ENCODE measurements around the gene ALPK3. TPM values are rescaled to one million over a fixed set of nuclear protein-coding genes. Genes with fewer than 3 reads are reported as not detected.

Gene ALPK3
- total RNA-seq, 1 experiment from 2014 or later = 66.1 TPM

DNA sequence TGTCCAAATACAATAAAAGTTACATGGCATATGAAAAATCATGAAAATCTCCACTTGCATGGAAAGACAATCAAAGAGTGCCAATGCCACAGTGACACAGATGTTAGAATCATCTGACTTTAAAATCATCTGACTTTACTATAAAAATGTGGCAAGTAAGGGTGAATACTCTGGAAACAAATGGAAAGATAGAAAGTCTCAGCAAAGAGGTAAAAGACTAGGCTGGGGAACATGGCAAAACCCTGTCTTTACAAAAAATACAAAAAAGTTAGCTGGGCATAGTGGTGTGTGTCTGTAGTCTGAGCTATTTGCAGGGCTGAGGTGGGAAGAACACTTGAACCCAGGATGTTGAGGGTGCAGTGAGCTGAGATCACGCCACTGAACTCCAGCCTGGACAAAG, 29.1 kb downstream of the ALPK3 start:
- DNase-seq (ENCODE audit: low spot score) = no peak

DNA sequence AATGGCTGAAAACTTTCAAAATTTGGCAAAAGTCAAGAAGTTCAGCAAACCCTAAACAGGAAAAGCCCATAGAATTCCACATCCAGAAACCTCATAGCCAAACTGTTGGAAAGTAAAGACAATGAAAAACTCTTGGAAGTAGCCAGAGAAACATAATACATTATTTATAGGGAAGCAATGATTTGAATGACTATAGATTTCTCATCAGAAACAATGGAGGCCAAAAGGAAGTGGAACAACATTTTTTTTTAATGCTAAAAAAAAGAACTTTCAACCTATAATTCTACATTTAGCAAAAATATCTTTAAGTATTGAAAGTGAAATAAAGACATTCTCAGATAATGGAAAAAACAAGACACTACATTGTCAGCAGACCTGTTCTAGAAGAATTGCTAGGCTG, 30.2 kb downstream of the ALPK3 start:
- DNase-seq (ENCODE audit: low spot score) = no peak

DNA sequence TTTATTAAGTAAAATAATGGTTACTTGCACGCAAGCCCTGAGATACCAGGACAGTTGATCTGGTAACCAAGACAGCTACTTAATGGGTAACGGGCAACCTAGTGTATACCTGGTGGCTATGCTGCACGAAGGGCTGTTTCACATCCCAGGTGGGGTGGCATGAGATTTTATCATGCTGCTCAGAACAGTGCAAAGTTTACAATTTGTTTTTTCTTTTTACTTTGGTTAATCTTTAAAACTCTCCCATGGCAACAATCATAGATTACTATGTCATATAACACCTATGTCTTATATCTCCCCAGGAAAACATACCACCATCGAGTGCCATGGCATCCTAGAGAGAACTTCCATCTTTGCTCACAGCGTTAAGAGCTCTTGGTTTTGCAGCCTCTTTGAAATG, 35.1 kb downstream of the ALPK3 start:
- DNase-seq (ENCODE audit: low spot score) = peak; percentile 79

DNA sequence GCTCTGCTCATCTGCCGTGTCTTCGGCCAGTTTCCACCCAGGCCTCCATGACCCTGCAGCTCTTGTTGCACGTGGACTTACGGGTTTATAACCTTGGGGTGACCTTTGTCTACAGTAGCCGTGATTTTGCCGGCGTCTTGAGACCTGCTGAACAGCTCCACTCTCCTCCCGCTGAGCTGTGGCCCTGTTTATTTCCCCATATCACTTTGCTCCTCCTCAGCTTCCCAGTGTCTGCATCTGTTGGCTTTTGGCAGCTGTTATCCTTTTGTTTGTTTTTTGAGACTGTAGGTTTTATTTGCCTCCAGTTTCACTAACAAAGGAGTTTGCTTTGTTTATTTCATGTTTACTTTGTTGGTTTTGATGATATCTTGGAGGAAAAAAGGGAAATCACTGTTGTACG, 38.0 kb downstream of the ALPK3 start:
- DNase-seq (ENCODE audit: low spot score) = peak; percentile 80

DNA sequence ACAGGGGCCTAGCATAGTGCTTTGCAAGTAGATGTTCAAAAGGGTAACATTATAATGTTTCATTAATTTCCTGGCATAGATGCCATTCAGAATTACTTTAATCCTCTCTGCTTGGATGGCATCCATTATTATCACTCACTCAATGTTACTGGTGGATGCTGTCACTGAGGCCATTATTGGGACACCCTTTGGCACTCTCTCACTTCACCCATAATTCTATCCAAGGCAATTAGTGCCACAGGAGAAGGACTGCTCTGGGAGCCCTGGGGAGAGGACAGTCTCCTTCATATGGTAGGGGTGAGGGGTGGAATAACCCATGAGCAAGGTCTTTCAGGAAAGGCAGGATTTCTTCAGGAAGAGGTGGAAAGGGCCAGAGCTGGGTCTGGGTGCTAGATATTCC, 38.6 kb downstream of the ALPK3 start:
- no peak for DNase-seq (ENCODE audit: low spot score)

DNA sequence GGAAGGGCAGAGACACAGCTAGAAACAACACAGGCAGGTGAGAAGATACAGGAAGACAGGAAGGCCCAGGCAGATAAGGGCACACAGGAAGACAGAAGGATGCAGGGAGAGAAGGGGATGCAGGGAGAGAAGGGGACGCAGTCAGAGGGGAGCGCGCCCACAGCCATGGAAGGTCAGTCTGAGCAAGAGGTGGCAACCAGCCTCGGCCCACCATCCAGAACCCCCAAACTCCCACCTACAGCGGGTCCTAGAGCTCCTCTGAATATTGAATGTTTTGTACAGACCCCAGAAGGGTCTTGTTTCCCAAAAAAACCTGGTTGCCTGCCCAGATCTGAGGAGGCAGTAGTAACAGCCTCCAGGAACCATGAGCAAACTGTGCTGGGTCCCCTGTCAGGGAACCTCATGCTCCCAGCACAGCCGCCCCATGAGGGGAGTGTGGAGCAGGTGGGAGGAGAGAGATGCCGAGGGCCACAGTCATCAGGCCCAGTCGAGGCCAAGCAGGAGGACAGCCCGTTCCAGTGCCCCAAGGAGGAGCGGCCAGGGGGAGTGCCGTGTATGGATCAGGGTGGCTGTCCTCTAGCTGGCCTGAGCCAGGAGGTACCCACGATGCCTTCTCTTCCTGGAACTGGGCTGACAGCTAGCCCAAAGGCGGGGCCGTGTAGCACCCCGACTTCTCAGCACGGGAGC, 39.7 kb downstream of the ALPK3 start:
- no peak for DNase-seq (ENCODE audit: low spot score)

DNA sequence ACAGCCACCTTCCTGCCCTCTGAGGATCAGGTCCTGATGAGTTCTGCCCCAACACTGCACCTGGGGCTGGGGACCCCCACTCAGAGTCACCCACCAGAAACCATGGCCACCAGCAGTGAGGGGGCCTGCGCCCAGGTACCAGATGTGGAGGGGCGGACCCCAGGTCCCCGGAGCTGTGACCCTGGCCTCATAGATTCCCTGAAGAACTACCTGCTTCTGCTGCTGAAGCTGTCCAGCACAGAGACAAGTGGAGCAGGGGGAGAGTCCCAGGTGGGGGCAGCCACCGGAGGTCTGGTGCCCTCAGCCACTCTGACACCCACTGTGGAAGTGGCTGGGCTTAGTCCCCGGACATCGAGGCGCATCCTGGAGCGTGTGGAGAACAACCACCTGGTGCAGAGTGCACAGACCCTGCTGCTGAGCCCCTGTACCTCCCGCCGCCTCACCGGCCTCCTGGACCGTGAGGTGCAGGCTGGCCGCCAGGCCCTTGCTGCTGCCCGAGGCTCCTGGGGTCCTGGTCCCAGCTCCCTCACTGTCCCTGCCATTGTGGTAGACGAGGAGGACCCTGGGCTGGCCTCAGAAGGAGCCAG, 40.4 kb downstream of the ALPK3 start:
- no peak for DNase-seq (ENCODE audit: low spot score)

DNA sequence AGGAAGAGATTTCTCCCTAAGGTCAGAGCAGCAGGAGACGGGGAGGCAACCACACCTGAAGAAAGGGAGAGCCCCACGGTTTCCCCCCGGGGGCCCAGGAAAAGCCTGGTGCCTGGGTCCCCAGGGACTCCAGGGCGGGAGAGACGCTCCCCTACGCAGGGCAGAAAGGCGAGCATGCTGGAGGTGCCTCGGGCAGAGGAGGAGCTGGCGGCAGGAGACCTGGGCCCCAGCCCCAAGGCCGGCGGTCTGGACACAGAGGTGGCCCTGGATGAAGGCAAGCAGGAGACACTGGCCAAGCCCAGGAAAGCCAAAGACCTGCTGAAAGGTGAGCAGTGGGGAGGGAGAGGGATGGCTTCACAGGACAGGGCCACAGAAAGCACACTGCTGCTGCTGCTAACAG, 41.1 kb downstream of the ALPK3 start:
- DNase-seq (ENCODE audit: low spot score) = no peak

DNA sequence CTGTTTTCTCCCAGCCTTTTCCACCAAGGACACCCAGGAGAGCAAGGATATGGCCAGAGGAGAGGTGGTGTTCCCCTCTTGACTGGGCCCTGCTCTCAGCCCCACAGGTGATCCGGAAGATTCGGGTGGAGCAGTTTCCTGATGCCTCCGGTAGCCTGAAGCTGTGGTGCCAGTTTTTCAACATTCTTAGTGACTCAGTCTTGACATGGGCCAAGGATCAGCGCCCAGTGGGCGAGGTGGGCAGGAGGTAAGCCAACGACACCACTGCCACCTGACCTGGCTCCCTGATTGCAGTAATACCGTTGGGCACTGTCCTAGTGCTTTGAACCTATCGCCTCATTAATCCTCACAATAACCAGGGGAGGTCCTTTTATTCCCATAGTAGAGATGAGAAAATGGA, 42.0 kb downstream of the ALPK3 start:
- DNase-seq (ENCODE audit: low spot score) = peak; percentile 100

DNA sequence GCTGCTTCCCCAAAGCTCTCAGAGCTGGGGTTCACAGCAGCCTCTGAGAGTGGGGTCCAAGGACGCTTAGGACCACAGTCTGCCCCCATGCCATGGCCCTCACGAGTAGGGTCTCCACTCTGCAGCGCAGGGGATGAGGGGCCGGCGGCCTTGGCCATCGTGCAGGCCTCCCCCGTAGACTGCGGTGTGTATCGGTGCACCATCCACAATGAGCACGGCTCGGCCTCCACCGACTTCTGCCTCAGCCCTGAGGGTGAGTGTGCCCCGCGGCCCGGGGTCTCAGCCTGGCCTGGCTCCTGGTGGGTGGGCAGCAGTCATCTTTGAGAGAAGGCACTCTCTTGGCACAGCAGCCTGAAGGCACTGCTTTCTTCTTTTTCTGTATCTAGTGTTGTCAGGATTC, 42.5 kb downstream of the ALPK3 start:
- no peak for DNase-seq (ENCODE audit: low spot score)

DNA sequence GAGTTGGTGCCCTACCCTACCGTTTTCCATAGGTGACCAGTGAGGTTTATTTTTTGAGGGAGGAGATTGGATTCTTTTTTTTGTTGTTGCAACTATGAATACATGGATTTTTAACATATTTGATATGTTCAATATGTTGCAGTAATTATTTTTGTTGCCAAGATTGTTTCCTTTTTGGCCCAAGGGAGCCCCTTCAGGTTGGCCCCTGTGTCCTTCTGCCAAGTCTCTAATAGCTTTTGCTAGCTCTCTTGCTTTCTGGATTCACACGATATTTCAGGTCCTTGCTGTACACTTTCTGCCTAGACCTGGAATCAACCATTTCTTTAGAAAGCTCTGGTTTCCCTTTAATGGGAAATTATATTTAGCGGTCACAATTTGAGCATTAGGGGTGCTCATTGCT, 44.6 kb downstream of the ALPK3 start:
- DNase-seq (ENCODE audit: low spot score) = no peak

DNA sequence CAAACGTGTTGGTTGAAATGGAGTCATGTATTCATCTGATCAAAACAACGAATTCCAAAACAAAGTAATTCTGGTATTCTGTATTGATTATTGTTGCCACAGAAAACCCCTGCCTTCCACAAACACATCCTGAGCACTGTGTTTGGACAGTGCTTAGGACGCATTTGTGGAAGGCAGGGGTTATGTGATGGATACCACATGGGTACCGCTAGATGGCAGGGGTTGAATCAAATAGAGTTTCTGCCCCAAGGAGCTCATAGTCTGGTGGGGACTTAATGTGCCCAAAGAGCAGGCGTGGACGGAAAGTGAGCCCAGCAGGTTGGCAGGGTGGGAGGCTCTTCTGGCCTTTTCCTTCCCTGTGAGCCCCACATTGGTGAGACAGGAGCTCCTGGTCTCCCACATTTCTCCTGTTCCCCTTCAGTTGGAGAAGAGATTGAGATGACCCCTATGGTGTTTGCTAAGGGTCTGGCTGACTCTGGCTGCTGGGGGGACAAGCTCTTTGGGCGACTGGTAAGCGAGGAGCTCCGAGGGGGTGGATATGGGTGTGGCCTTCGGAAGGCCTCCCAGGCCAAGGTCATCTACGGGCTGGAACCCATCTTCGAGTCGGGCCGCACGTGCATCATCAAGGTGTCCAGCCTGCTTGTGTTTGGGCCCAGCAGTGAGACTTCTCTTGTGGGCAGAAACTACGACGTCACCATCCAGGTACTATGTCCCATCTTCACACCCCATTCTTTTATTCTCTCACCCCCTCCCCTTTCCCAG, 45.2 kb downstream of the ALPK3 start:
- DNase-seq (ENCODE audit: low spot score) = no peak

DNA sequence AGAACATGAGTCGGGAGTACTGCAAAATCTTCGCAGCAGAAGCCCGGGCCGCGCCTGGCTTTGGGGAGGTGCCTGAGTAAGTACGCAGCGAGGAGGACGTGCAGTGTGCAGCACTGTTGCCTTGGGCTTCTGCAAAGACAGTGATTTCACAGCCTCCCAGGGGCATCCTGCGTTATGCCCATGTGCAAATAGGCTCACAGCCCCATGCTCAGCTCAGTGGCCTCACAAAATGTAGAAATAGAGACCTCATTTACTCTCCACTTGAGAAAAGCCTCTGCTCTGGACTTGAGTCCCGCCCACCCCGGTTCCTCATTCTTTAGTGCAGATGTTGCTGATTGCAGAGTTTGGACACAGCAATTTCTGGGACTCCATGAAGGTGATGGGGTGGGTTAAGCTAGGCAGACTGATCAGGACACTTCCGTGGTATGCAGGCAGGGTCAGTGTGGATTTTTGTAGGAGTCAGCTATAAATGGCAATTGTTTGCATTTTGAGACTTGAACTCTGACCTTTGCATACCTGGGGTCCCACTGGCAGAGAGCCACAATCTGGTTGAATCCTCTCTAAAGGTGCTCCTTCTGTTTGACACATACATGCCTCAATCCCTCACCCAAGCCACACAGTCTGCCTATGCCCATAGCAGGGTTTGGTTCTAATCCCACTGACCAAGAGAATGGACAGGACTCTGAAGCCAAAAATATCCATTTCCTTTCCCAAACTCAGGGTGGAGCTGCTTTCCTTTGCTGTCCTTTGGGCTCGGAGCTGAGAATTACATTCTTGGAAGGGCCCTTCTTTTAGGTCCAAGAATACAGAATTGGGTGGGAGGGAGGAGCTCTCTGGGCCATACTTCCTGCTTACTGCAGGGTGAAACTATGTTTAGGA, 46.6 kb downstream of the ALPK3 start:
- no peak for DNase-seq (ENCODE audit: low spot score)

DNA sequence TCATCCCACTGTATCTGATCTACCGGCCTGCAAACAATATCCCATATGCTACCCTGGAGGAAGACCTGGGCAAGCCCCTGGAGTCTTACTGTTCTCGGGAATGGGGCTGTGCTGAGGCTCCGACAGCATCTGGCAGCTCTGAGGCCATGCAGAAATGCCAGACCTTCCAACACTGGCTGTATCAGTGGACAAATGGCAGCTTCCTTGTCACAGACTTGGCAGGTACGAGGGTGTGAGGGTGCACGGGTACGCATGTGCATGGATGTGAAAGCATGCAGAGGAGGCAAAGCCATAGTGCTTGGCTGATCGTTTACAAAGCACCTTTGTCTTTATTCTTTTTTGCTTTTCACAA, 47.3 kb downstream of the ALPK3 start:
- no peak for DNase-seq (ENCODE audit: low spot score)

DNA sequence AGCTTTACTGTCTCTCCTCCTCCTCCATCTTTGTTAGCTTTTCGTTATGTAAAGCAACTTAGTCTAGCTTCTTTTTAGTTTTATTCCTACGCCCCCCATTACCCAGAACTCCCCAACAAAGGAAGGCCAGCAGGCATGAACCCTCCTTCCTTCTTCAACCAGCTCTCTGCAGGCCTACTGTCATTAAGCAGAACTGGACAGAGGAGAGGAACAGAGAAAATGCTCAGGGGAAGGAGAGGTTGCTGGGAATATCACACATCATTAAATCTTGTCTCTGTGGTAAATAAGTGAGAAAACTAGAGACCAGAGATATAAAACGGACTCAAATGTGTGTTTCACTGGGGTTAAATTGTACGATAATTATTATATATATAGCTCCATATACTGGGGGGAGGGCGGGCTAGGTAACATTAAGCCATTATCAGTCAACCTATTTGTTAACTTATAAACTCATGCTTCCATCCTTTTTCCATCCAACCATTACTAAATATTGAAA, 48.0 kb downstream of the ALPK3 start:
- DNase-seq (ENCODE audit: low spot score) = no peak

DNA sequence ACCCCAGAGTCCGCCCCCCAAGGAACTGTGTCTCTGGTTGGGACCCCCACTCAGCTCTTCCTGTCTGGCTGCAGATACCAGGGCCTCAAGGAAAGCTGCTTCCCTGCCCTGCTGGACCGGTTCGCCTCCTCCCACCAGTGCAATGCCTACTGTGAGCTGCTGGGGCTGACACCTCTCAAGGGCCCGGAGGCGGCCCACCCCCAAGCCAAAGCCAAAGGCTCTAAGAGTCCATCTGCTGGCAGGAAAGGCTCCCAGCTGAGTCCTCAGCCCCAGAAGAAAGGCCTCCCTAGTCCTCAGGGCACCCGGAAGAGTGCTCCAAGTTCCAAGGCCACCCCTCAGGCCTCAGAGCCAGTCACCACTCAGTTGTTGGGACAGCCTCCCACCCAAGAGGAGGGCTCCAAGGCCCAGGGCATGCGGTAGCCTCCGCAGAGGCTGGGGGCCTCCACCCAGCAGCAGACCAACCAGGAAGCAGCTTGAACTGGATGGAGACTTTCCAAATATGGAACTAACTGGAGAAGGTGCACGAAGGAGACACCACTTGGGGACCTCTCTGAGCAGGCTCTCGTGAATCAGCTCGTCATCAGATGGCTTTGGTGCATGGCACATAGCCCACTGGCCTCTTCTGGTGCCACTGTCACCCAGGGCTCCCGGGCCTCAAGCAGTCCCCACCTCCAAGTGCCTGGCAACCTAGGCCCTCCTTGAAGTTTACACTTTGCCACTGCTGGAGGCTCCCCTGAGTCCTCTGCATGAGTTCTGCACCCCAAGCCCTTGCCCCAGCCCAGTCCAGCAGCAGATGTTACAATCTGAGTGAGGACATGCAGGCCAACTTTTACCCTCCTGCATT, 51.1 kb downstream of the ALPK3 start:
- no peak for DNase-seq (ENCODE audit: low spot score)

DNA sequence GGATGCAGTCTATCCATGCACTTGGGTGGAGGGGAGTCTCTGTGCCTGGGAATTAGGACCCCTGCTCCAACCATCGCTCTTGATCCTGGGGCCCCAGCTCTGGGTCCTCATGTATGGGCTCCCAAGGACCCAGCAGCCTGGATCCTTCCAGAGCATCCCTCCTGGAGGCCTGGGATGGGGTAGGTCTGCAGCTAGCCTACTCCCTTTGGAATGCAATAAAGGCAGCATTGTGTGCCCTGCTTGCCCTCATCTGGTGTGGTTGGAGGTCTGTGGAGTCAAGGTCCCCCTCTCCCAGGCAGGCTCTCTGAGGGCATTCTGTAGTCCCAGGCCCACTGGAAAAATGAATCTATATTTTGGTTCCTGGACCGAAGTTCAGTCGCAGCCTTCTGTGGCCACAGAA, 52.4 kb downstream of the ALPK3 start:
- DNase-seq (ENCODE audit: low spot score) = no peak

DNA sequence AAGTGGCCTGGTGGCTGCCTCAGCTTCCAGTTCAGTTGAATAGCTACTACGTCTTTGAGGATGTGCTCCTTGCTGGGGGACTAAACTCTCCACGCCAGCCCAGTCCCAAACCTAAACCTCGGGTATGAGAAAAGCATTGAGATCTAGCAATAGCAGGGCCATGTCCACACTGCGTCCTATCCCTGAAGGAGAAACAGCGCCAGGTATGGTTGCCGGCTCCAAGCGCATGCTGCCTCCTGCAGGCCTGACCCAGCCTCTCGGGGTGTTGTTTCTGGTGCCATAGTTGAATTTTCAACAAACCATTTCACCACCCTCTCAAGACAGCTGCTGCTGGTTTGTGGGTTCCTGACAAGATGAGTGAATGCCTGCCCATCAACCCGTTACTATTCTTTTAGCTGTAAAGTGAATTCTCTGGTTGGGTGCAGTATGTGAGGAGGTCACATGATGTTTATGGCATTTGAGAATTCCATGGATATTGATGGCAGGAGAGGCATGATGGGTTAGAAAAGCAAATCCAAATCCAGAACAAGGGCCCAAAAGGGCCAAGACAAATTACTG, 54.4 kb downstream of the ALPK3 start:
- DNase-seq (ENCODE audit: low spot score) = no peak

DNA sequence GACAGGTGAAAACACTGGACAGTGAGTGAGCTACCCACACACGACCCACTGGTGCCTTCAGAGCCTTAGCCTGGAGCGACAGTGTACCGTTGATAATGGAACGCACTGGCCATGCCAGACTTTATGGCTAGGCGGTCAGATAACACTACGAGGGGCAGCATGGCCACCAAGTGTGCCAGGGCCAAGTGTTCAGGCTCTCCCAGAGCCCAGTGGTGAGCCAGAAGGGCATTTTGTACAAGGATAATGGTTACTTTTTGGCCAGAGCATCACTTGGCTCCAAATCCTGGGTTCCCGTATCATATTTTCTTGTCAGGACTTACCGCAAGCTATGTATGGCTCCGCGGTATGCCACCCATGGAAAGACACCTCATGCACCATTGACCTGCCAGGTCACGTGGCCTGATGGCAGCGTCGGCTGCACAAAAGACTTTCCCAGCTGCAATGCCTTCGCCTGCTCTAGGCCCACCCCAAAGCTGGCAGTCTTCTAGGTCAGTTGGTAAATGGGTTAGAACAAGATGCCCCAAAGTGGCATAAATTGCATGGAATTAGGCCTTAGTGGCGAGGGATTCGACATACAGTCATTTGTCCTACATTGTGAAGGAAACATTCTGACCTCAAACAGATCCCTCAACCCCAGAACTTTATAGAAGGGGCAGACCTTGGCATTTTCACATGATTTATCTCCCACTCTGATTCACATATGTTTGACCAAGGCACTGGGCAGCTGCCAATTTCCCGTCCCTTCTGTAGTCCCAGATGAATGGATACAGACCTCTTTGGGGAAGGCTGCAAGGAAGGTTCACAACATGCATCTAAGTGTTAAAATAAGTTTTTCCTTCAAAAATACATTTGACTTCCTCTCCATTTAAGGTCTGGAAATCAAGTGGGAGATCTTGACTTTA, 55.1 kb downstream of the ALPK3 start:
- DNase-seq (ENCODE audit: low spot score) = no peak

DNA sequence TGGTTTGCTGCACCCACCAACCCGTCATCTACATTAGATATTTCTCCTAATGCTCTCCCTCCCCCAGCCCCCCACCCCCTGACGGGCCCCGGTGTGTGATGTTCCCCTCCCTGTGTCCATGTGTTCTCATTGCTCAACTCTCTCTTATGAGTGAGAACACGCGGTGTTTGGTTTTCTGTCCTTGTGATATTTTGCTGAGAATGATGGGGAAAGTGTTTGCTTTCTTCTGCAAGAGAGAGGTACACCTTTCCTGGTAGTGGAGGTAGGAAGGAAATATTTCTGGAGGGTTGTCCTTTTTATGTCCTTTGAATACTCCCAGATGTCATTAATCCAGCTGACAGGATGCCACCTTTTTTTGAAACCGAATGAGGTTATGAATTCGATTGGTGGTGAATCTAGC, 56.8 kb downstream of the ALPK3 start:
- no peak for DNase-seq (ENCODE audit: low spot score)

Measured in HT-29 (cell line).